Liver (tissue), 9 donors: ENCODE results near the gene STK24. TPM values are rescaled to one million over a fixed set of nuclear protein-coding genes. Genes with fewer than 3 reads are reported as not detected.
A peak's percentile ranks its signal among the peaks of the same experiment; 100 is the strongest.

ENCODE experiments used
- DNase-seq: peaks from one replicate; pipeline ENCODE4 v3.0.0-alpha.2; 2017; ENCODE audit warnings: low spot score
- H3K27ac ChIP-seq, 2 donors: one replicate each; pipeline ENCODE4 v1.7.0; 2013; ENCODE audit warnings: inconsistent platforms in 2 of 2, low read length in 2 of 2, control low read depth in 1 of 2, low read depth in 1 of 2, mild to moderate bottlenecking in 1 of 2
- H3K27me3 ChIP-seq, 4 donors: one replicate each; pipeline versions ENCODE4 v1.6.1 to v1.7.0; 2013; ENCODE audit warnings: low read length in 3 of 4, inconsistent platforms in 1 of 4, mild to moderate bottlenecking in 1 of 4, moderate library complexity in 1 of 4; ENCODE audit not compliant: control insufficient read depth in 4 of 4, insufficient read depth in 4 of 4
- H3K36me3 ChIP-seq, 4 donors: one replicate each; pipeline versions ENCODE4 v1.6.1 to v1.7.0; 2013; ENCODE audit warnings: low read length in 3 of 4, mild to moderate bottlenecking in 3 of 4, low read depth in 1 of 4, moderate library complexity in 1 of 4; ENCODE audit not compliant: control insufficient read depth in 4 of 4, insufficient read depth in 3 of 4
- H3K4me1 ChIP-seq, 4 donors: one replicate each; pipeline versions ENCODE4 v1.6.1 to v1.7.0; 2013; ENCODE audit warnings: low read length in 3 of 4, mild to moderate bottlenecking in 3 of 4, moderate library complexity in 1 of 4; ENCODE audit not compliant: control insufficient read depth in 4 of 4, insufficient read depth in 4 of 4
- H3K4me3 ChIP-seq, 3 donors: one replicate each; pipeline versions ENCODE4 v1.6.1 to v1.7.0; 2013; ENCODE audit warnings: low read length in 3 of 3, control low read depth in 1 of 3, low read depth in 1 of 3, mild to moderate bottlenecking in 1 of 3
- H3K9ac ChIP-seq, 2 donors: one replicate each; pipeline ENCODE4 v1.7.0; 2013; ENCODE audit warnings: low read length in 2 of 2, mild to moderate bottlenecking in 2 of 2, moderate library complexity in 2 of 2, control low read depth in 1 of 2, low read depth in 1 of 2
- H3K9me3 ChIP-seq, 4 donors: one replicate each; pipeline versions ENCODE4 v1.6.1 to v1.7.0; 2013; ENCODE audit warnings: low read length in 3 of 4; ENCODE audit not compliant: control insufficient read depth in 4 of 4
- FOXA1 ChIP-seq: IDR thresholded peaks from 2 replicates; pipeline ENCODE4 v1.6.1; 2016; ENCODE audit warnings: antibody characterized with exemption
- FOXA2 ChIP-seq: IDR thresholded peaks from 2 replicates; pipeline ENCODE4 v1.6.1; 2016; ENCODE audit warnings: antibody characterized with exemption
- JUND ChIP-seq, 2 donors: IDR thresholded peaks; 2 replicates each; pipeline ENCODE4 v1.6.1; 2016; ENCODE audit warnings: antibody characterized with exemption in 2 of 2
- RAD21 ChIP-seq, 2 donors: IDR thresholded peaks; 2 replicates each; pipeline ENCODE4 v1.6.1; 2016; ENCODE audit warnings: antibody characterized with exemption in 2 of 2, mild to moderate bottlenecking in 2 of 2
- RXRA ChIP-seq, 2 donors: IDR thresholded peaks; 2 replicates each; pipeline ENCODE4 v1.6.1; 2017 to 2018; ENCODE audit warnings: antibody characterized with exemption in 2 of 2, mild to moderate bottlenecking in 1 of 2
- SP1 ChIP-seq: IDR thresholded peaks from 2 replicates; pipeline ENCODE4 v1.6.1; 2018; ENCODE audit warnings: antibody characterized with exemption, mild to moderate bottlenecking
- TAF1 ChIP-seq: conservative IDR thresholded peaks from 2 replicates; pipeline ENCODE4 v1.6.1; 2016; ENCODE audit warnings: antibody characterized with exemption, mild to moderate bottlenecking
- YY1 ChIP-seq: IDR thresholded peaks from 2 replicates; pipeline ENCODE4 v1.6.1; 2016; ENCODE audit warnings: antibody characterized with exemption, mild to moderate bottlenecking
- WGBS: extraction: QIAGEN DNeasy Blood & Tissue Kit; methylation state at CpG from one replicate; pipeline ENCODE4 v1.1.7; 2013; 5-methylcytosine and 5-hydroxymethylcytosine counted together
- polyA plus RNA-seq, 2 donors: library from polyadenylated mRNA; stranded (reverse) in 1 of 2; unstranded in 1 of 2; fragments of 200-250 nt in 1 of 2; fragments of >200 nt in 1 of 2; fragmentation: Nextera tagmentation in 1 of 2; extraction: Ambion mirVana in 1 of 2; gene quantifications; one replicate each; pipeline versions ENCODE4 v1.2.1 to v1.2.3, GENCODE V29; 2013 to 2015
- total RNA-seq, 2 donors: library from RNA; depleted of rRNA; stranded (reverse); fragments of >200 nt; gene quantifications; one replicate each; pipeline ENCODE4 v1.2.3, GENCODE V29; 2014
- TF ChIP-seq, protein P1 (sequence below): IDR thresholded peaks from 2 replicates; pipeline ENCODE4 v1.6.1; 2016; ENCODE audit warnings: antibody characterized with exemption
- TF ChIP-seq, protein P2 (sequence below): IDR thresholded peaks from 2 replicates; pipeline ENCODE4 v1.6.1; 2016; ENCODE audit warnings: antibody characterized with exemption
- TF ChIP-seq, protein P3 (sequence below): IDR thresholded peaks from 2 replicates; pipeline ENCODE4 v1.6.1; 2016; ENCODE audit warnings: antibody characterized with exemption, mild to moderate bottlenecking
- donor health status: healthy.
- donor health status: healthy.
- donor health status: healthy.
- donor health status: healthy.
- donor health status: healthy.

Gene STK24
- total and polyA plus RNA-seq, 4 donors: 6.4 to 43.3 (median 14.9) TPM

DNA sequence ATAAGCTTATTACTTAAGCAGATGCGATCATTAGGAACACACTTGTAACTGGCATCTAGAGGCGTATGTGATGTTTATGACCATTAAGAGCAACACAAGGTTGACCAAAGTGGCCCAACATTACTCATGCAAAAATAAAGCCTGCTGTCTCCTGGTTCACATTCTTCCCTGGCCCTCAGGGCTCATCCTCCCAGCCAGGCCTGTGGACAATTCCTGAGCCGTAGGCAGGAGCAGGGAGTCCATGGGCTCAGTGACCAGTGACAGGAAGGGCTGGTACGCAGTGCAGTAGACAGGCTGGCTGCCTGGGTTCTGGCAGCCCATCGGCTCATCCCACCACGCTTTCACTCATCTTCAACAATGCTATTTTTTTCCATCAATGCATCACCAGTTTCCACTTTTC is 106.0 kb downstream of the STK24 start (continued):
- TF ChIP-seq, protein P1, sequence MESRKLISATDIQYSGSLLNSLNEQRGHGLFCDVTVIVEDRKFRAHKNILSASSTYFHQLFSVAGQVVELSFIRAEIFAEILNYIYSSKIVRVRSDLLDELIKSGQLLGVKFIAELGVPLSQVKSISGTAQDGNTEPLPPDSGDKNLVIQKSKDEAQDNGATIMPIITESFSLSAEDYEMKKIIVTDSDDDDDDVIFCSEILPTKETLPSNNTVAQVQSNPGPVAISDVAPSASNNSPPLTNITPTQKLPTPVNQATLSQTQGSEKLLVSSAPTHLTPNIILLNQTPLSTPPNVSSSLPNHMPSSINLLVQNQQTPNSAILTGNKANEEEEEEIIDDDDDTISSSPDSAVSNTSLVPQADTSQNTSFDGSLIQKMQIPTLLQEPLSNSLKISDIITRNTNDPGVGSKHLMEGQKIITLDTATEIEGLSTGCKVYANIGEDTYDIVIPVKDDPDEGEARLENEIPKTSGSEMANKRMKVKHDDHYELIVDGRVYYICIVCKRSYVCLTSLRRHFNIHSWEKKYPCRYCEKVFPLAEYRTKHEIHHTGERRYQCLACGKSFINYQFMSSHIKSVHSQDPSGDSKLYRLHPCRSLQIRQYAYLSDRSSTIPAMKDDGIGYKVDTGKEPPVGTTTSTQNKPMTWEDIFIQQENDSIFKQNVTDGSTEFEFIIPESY: no peak
- TF ChIP-seq TAF1: no peak

DNA sequence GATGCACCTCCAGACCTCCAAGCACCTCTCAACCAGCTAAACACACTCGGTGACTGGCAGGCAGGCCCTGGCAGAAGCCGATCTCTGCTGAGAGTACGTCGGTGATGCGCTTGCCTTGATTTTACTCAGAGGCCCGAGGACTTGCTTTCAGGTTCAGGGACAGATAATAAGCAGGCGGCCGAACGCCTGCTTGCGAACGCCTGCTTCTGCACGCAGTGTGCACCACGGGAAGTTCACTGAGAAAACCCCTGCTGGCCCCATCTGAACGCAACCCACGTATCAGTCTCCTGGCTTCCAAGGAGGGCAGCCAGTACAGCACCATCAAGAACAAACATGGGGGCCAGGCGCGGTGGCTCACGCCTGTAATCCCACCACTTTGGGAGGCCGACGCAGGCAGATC is 108.0 kb downstream of the STK24 start:
- Histone ChIP-seq H3K9me3 (no peaks in the 10 kb centered on the region), H3K4me3 (no peak overlapping the region), H3K27me3 (no peaks in the 10 kb centered on the region), H3K27ac (no peak overlapping the region), H3K4me1 (peaks cover 2 to 27% (median 25%) of the 10 kb centered on the region in 4 donors), H3K36me3 (peaks cover 2 to 16% (median 14%) of the 10 kb centered on the region in 4 donors), H3K9ac (no peak overlapping the region)
- no peak for DNase-seq
- 92% methylated on average over 20 of the region's 20 CpGs for WGBS
- TF ChIP-seq FOXA2: no peak
- TF ChIP-seq, protein P1: no peak
- no peak for TF ChIP-seq YY1
- no peak for TF ChIP-seq SP1
- TF ChIP-seq, protein P2, sequence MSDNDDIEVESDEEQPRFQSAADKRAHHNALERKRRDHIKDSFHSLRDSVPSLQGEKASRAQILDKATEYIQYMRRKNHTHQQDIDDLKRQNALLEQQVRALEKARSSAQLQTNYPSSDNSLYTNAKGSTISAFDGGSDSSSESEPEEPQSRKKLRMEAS: no peak
- TF ChIP-seq, protein P3, sequence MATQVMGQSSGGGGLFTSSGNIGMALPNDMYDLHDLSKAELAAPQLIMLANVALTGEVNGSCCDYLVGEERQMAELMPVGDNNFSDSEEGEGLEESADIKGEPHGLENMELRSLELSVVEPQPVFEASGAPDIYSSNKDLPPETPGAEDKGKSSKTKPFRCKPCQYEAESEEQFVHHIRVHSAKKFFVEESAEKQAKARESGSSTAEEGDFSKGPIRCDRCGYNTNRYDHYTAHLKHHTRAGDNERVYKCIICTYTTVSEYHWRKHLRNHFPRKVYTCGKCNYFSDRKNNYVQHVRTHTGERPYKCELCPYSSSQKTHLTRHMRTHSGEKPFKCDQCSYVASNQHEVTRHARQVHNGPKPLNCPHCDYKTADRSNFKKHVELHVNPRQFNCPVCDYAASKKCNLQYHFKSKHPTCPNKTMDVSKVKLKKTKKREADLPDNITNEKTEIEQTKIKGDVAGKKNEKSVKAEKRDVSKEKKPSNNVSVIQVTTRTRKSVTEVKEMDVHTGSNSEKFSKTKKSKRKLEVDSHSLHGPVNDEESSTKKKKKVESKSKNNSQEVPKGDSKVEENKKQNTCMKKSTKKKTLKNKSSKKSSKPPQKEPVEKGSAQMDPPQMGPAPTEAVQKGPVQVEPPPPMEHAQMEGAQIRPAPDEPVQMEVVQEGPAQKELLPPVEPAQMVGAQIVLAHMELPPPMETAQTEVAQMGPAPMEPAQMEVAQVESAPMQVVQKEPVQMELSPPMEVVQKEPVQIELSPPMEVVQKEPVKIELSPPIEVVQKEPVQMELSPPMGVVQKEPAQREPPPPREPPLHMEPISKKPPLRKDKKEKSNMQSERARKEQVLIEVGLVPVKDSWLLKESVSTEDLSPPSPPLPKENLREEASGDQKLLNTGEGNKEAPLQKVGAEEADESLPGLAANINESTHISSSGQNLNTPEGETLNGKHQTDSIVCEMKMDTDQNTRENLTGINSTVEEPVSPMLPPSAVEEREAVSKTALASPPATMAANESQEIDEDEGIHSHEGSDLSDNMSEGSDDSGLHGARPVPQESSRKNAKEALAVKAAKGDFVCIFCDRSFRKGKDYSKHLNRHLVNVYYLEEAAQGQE: no peak

DNA sequence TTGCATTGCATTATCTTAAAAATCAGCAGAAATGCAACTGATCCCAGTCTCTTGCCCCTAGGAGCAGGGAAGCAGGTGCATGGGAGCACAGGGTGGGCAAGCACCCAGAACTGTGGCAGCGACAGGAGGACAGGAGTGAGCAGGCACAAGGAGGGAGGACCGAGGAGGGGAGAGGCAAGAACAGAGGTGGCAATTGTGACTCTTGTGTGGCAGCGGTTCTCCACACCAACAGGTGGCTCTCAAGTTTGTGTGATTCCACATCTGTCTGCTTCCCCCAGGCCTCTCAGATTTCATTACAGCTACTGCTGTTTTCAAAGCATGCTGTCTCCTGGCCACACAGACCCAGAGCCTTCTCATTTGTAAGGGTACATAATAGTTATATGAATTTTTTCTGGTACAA is 108.5 kb downstream of the STK24 start:
- Histone ChIP-seq H3K4me3 (no peak overlapping the region), H3K27me3 (no peaks in the 10 kb centered on the region), H3K4me1 (peaks cover 2 to 21% (median 19%) of the 10 kb centered on the region in 4 donors), H3K36me3 (peaks cover 2 to 21% (median 16%) of the 10 kb centered on the region in 4 donors), H3K27ac (no peak overlapping the region), H3K9ac (no peak overlapping the region), H3K9me3 (no peaks in the 10 kb centered on the region)
- TF ChIP-seq, protein P1: no peak
- TF ChIP-seq RXRA (IDR thresholded peaks at IDR 0.05) (no peak), RAD21 (IDR thresholded peaks at IDR 0.05) (peak; percentile 25 to 44), FOXA1 (no peak), SP1 (no peak), JUND (IDR thresholded peaks at IDR 0.05) (no peak)
- no peak for DNase-seq
- 85% methylated on average over 3 of the region's 3 CpGs for WGBS
